NCI-H748 treated with DMSO at 0.1 percent for 48 hours (cell line): ENCODE results near the gene PSD4.

Source experiments
- DNase-seq: peaks from one replicate; lab custom pipeline; 2025; lab: John Stamatoyannopoulos, UW

Gene PSD4

GRCh38 chr2:113184531-113185230 lies 10.9 kb downstream of the PSD4 start:
- DNase-seq = no peak

- no peak for DNase-seq
These were observed 12.1 kb downstream of the PSD4 start for GRCh38 chr2:113185664-113186432.

- no peak for DNase-seq
These were observed 12.6 kb downstream of the PSD4 start for GRCh38 chr2:113186433-113186796.

DNA sequence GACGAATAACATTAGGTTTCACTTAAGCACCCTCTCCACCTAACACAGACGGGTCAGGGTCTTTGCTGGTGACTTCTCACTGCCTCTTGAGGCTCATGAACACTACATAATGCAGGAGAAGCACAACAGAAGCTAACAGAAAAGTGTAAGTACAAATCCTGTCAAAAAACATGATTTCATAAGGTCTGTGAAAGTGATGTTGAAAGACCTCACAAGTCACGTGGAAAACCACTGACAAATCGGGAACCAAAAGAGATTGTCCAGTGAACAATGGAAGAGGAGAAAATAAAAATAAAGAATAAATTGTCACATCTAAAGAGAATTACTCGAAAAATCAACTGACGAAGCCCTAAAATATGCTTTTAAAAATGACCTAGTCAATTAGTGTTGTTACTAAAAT lies 14.0 kb downstream of the PSD4 start:
- DNase-seq = no peak

DNA sequence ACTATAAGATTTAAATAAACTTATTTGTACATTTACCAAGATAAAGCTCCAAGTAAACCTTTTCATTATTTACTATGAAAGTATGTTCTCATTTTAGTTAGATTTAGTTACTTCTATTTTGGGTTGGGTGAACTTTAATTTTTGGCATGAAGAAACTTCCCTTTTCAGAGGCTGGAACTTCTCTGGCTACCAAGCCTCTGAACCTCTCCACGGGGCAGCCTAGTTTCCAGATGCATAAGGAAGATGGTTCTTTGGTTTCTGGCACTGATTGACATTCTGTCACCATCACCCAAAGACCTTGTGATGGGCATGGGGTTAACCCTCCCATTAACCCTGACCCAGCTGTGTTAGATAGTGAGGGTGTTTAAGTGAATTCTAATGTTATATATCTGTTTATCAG lies 17.1 kb downstream of the PSD4 start:
- no peak for DNase-seq

DNA sequence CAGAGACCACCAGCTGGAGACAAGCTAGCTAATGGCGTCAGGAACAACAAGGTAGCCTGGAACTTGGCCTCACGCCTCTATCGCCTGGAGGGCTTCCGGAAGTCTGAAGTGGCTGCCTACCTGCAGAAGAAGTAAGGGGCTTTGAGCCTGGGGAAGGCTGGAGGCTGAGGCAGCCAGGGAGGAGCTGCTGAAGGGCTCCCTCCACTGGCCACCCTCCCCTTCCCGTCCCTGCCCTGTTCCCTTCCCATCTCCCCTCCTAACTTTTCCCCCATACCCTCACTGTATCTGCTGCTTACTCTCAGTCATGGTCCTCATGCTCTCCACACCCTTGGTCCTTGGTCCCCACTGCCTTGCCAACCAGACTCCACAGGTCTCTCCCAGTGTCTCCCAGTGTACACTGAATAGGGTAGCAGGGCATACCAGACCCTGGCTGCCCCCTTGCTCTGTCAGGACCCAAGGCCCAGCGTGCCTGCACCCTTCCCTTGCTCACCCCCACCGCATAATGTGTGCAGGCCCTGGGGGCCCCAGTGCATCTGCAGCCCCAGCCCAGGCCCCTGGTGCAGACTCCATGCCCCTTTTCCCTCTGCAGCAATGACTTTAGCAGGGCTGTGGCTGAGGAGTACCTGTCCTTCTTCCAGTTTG lies 18.8 kb downstream of the PSD4 start:
- no peak for DNase-seq

GRCh38 chr2:113195923-113196501 lies 22.2 kb downstream of the PSD4 start:
- DNase-seq = no peak

DNA sequence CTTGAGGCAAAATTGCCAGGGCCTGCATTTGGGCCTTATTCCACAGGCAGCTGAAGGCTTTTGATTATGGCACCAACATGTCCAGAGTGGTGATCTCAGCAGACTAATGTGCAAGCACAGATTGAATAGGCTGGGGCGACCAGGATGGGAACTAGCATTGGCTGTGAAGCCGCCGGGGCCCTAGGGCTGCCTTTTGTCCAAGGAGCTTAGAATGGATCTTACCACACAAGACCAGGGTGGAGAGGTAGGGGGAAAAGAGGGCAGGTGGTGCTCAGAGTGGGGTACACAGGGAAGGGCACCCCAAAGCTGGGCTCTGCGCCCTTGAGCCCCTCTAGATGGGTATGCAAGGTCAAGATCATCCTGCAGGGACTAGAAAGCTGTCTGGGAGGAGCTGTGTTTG lies 23.1 kb downstream of the PSD4 start:
- DNase-seq = no peak

DNA sequence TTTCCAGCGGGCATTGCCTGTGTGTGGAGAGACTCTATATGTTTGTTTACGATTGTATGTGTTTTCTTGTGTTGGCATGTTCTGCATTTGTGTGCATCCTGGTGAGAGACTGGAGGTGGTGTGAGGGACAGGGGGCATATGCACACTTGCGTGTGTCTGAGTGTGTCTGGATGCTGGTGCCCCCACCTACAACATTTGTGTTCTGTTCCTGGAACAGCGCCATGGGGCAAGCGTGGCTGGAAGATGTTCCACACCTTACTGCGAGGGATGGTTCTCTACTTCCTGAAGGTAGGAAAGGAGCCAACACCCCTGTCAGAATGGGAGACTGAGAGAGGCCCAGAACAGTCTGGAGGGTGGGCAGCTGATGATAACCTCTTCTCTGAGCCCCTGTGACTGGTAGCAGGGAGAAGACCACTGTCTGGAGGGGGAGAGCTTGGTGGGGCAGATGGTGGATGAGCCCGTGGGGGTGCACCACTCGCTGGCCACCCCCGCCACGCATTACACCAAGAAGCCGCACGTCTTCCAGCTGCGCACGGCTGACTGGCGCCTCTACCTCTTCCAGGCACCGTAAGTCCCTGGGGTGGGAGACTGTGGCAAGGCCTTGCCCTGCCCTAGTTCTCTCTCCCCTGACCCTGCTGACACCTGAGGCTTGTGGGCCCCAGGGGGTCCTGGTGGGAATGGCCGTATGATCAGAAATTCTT lies 23.7 kb downstream of the PSD4 start:
- no peak for DNase-seq

GRCh38 chr2:113198048-113198789 lies 24.4 kb downstream of the PSD4 start:
- no peak for DNase-seq

DNA sequence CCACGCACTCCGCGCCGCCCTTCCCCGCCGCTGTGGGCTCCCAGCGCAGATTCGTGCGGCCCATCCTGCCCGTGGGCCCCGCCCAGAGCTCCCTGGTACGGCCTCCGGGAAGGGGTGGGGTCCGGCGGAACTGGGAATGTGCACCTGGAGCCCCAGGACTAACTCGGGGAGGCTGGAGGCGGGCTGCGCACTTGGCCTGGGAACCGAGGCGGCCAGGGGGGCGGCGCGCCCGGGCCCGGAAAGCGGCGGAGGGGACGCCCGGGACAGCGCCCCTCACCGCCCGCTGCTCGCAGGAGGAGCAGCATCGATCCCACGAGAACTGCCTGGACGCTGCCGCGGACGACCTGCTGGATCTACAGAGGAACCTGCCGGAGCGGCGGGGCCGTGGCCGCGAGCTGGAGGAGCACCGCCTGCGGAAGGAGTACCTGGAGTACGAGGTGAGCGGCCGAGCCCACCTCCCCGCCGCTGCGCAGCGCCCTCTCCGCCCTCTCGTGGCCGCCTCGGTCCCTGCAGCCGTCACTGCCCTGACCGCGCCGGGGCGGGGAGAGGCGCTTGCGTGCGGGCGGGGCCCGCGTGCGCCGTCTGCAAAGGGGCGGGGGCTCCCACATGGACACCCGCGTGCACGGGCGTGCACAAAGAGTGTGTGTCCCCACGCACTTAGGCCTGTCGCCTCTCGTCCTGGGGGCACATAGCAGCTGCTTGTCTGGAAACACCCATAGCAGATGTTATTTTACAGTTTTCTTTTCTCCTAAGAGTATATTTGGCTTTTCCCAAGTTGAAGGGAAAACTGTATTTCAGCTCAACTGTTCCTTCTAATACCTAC lies 25.2 kb downstream of the PSD4 start:
- DNase-seq = peak; percentile 63

DNA sequence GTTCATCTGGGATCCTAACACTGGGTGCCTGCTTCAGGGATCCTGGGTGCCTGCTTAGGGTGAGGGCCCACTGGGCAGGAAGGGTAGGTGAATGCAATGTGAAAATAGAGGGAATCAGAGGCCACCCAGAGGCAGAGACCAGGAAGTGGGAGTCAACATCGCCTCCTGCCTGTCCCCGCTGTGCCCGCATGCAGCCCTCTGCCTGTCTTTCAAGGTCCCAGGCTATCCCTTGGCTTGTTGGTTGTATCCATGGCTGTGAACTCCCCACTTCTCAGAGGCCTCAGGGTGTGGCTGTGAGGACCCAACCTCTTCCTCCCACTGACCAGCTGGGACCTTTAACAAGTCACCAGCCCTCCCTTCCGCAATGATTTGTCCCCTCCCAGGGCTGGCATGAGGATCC lies 26.5 kb downstream of the PSD4 start:
- no peak for DNase-seq

- DNase-seq = no peak
These were observed 27.1 kb downstream of the PSD4 start for GRCh38 chr2:113200736-113201490.

- no peak for DNase-seq
These were observed 27.9 kb downstream of the PSD4 start for GRCh38 chr2:113201496-113202304.

GRCh38 chr2:113202305-113203216 lies 28.8 kb downstream of the PSD4 start:
- no peak for DNase-seq

DNA sequence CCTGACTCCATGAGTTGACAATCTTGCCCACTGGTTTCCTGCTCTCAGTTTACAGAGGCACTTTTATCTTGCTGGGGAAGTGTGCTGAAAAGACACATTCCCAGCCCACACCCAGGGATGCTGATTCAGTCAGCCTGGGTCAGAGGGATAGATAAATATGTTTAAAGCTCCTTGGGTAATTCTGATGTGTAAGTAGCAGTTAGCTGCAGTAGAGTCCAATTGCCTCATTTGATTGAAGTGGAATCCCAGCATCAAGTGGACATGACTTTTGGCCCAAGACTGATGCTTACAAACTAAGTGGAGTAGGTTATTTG lies 29.4 kb downstream of the PSD4 start:
- no peak for DNase-seq

- peak; percentile 73 for DNase-seq
These were observed 30.2 kb downstream of the PSD4 start for GRCh38 chr2:113203901-113204519.

- no peak for DNase-seq
These were observed 32.5 kb downstream of the PSD4 start for GRCh38 chr2:113206251-113206650.
